Renal pelvis (tissue), 4 donors: ENCODE measurements around the gene ZSWIM8. TPM values are rescaled to one million over a fixed set of nuclear protein-coding genes. Genes with fewer than 3 reads are reported as not detected.

Experiments
- DNase-seq: peaks from one replicate; pipeline ENCODE4 v3.0.0-alpha.2; 2013
- polyA plus RNA-seq, 3 donors: library from polyadenylated mRNA; unstranded; fragments of 120-200 nt; gene quantifications; one replicate each; pipeline ENCODE4 v1.2.1, GENCODE V29; 2013; ENCODE audit not compliant: insufficient read length in 3 of 3

ZSWIM8 gene
- polyA plus RNA-seq, 3 donors, result 98.2 to 126 (median 125) TPM

GRCh38 chr10:73838827-73839226 lies 53.4 kb downstream of the ZSWIM8 start:
- no peak for DNase-seq

- no peak for DNase-seq
These were observed 54.0 kb downstream of the ZSWIM8 start for GRCh38 chr10:73839276-73839966.

- DNase-seq, result no peak
These were observed 54.6 kb downstream of the ZSWIM8 start for GRCh38 chr10:73840056-73840402.

- no peak for DNase-seq
These were observed 55.1 kb downstream of the ZSWIM8 start for GRCh38 chr10:73840403-73841060.

GRCh38 chr10:73841061-73841421 lies 55.6 kb downstream of the ZSWIM8 start:
- no peak for DNase-seq

- no peak for DNase-seq
These were observed 56.3 kb downstream of the ZSWIM8 start for GRCh38 chr10:73841526-73842285.

GRCh38 chr10:73842349-73842748 lies 56.9 kb downstream of the ZSWIM8 start:
- DNase-seq, result no peak

- no peak for DNase-seq
These were observed 57.9 kb downstream of the ZSWIM8 start for GRCh38 chr10:73843261-73843660.

GRCh38 chr10:73847031-73847430 lies 61.6 kb downstream of the ZSWIM8 start:
- no peak for DNase-seq

- DNase-seq, result peak; percentile 63
These were observed 63.5 kb downstream of the ZSWIM8 start for GRCh38 chr10:73848821-73849489.

GRCh38 chr10:73850211-73850610 lies 64.8 kb downstream of the ZSWIM8 start:
- DNase-seq, result no peak

GRCh38 chr10:73850863-73851461 lies 65.6 kb downstream of the ZSWIM8 start:
- no peak for DNase-seq

Other genes starting within 250 kb of the ZSWIM8 start
- gene USP54, start 194.3 kb upstream of the ZSWIM8 start, polyA plus RNA-seq, result 10 to 100 TPM; 30.0 to 51.1 (median 44.9) TPM
- gene MYOZ1, start 144.1 kb upstream of the ZSWIM8 start, polyA plus RNA-seq, result 1 to 10 TPM; 4.6 to 6.0 (median 6.0) TPM
- gene SYNPO2L, start 129.6 kb upstream of the ZSWIM8 start, polyA plus RNA-seq, result under 1 TPM; 0.33 to 0.92 (median 0.74) TPM
- gene AGAP5, start 87.5 kb upstream of the ZSWIM8 start, polyA plus RNA-seq, result 10 to 100 TPM in 2 of 3 donors, 1 to 10 TPM in 1; 9.0 to 32.0 (median 28.9) TPM
- 10 to 100 TPM; 67.3 to 70.2 (median 68.7) TPM for gene SEC24C, start 41.2 kb upstream of the ZSWIM8 start, polyA plus RNA-seq
- gene CHCHD1, start 3.6 kb upstream of the ZSWIM8 start, polyA plus RNA-seq, result 10 to 100 TPM; 50.0 to 55.2 (median 54.5) TPM
- gene NDST2, start 26.0 kb downstream of the ZSWIM8 start, polyA plus RNA-seq, result 10 to 100 TPM; 32.8 to 46.7 (median 41.7) TPM
- gene CAMK2G, start 88.9 kb downstream of the ZSWIM8 start, polyA plus RNA-seq, result 10 to 100 TPM; 21.5 to 35.9 (median 33.2) TPM
- 10 to 100 TPM; 13.3 to 17.6 (median 15.4) TPM for gene PLAU, start 125.5 kb downstream of the ZSWIM8 start, polyA plus RNA-seq
- gene VCL, start 212.5 kb downstream of the ZSWIM8 start, polyA plus RNA-seq, result 100 to 1,000 TPM; 119 to 129 (median 123) TPM